GM12864 (cell line): ENCODE data around the gene CD19.
A peak's percentile ranks its signal among the peaks of the same experiment; 100 is the strongest.
"Not testable (repeated sequence)": the region's sequence is repeated elsewhere in the genome, so short reads cannot be mapped to it uniquely, and the experiment has no call there.

Experiments used
- DNase-seq: peaks from one replicate; pipeline ENCODE4 v3.0.0-alpha.2; 2011; ENCODE audit warnings: low read depth
- H3K4me3 ChIP-seq: 2 replicates; pipeline ENCODE4 v1.5.1; 2011; ENCODE audit warnings: mild to moderate bottlenecking, low read depth, low read length, control low read depth
- CTCF ChIP-seq: IDR thresholded peaks from 2 replicates; pipeline ENCODE4 v1.5.1; 2011; ENCODE audit warnings: low read depth, mild to moderate bottlenecking, moderate library complexity, low read length, control low read depth, inconsistent platforms; ENCODE audit errors: missing control alignments

Gene CD19

GRCh38 chr16:28923231-28923587 is 8.6 kb upstream of the CD19 start:
- H3K4me3 ChIP-seq, result peak overlapping the region; percentile 69; the same call in 1 of the 2 replicates
- no peak for DNase-seq
- TF ChIP-seq CTCF, result no peak

GRCh38 chr16:28923652-28924398 is 7.9 kb upstream of the CD19 start:
- DNase-seq, result peak; percentile 88
- TF ChIP-seq CTCF, result no peak
- H3K4me3 ChIP-seq, result peak overlapping the region; percentile 69

GRCh38 chr16:28924399-28924761 is 7.4 kb upstream of the CD19 start:
- peak; percentile 24 for TF ChIP-seq CTCF
- peak overlapping the region; percentile 69 for H3K4me3 ChIP-seq
- DNase-seq, result no peak

- DNase-seq, result peak; percentile 66
- H3K4me3 ChIP-seq, result peak within 1 kb of the TSS; percentile 69
- no peak for TF ChIP-seq CTCF
Observed at GRCh38 chr16:28924762-28925385, 6.9 kb upstream of the CD19 start, which contains the start of gene RABEP2. TSS of gene RABEP2 (minus strand) at chr16:28925238. CDS start at chr16:28925163, 75 bp downstream.

- DNase-seq, result peak; percentile 73
- TF ChIP-seq CTCF, result no peak
- H3K4me3 ChIP-seq, result peak overlapping the region; percentile 69
Observed at GRCh38 chr16:28925386-28926228, 6.2 kb upstream of the CD19 start.

GRCh38 chr16:28926284-28926683 is 5.5 kb upstream of the CD19 start:
- DNase-seq, result not testable (repeated sequence)
- H3K4me3 ChIP-seq, result peak overlapping the region; percentile 69; the same call in 1 of the 2 replicates

- DNase-seq, result no peak
- no peak for TF ChIP-seq CTCF
- H3K4me3 ChIP-seq, result no peak overlapping the region
Observed at GRCh38 chr16:28927815-28928214, 4.0 kb upstream of the CD19 start.
